ENCODE results near the gene ARFGEF2.

- TF ChIP-seq CTCF (conservative IDR thresholded peaks at IDR 0.05; ENCODE audit: low read length) (no peak), EZH2phosphoT487 (IDR thresholded peaks at IDR 0.05; ENCODE audit: borderline replicate concordance) (no peak)
Observed at GRCh38 chr20:48972816-48973215, 51.3 kb downstream of the ARFGEF2 start.

Measured in Loucy (cell line).